ENCODE measurements around the gene SPZ1. TPM values are rescaled to one million over a fixed set of nuclear protein-coding genes. Genes with fewer than 3 reads are reported as not detected.

SPZ1 gene
- total and polyA plus RNA-seq, 10 of the 15 experiments (the other 5 are each of a cell fraction or from before 2014, with no cell fraction given), result not detected

DNA sequence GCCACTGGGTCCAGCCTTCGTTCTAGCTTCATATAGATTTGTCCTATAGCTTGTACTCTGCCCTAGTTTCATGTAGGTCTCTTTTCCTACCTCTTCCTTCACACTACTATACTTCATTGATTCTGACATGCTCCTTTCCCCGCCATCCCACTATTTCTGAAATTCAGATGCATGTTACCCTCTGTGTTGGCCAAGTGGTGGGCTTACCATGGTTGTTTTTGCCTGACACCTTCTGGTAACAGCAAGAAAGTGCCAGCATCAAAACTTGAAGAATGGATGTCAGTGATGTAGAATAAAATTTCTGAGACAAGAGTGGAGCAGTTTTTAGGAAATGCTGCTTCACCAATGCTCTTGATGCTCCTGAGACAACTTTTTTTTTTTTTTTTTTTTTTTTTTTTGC, 44.5 kb upstream of the SPZ1 start (continued):
- TF ChIP-seq, protein P1, sequence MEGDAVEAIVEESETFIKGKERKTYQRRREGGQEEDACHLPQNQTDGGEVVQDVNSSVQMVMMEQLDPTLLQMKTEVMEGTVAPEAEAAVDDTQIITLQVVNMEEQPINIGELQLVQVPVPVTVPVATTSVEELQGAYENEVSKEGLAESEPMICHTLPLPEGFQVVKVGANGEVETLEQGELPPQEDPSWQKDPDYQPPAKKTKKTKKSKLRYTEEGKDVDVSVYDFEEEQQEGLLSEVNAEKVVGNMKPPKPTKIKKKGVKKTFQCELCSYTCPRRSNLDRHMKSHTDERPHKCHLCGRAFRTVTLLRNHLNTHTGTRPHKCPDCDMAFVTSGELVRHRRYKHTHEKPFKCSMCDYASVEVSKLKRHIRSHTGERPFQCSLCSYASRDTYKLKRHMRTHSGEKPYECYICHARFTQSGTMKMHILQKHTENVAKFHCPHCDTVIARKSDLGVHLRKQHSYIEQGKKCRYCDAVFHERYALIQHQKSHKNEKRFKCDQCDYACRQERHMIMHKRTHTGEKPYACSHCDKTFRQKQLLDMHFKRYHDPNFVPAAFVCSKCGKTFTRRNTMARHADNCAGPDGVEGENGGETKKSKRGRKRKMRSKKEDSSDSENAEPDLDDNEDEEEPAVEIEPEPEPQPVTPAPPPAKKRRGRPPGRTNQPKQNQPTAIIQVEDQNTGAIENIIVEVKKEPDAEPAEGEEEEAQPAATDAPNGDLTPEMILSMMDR (IDR thresholded peaks at IDR 0.05 in 2 of 3, conservative IDR thresholded peaks at IDR 0.05 in 1 of 3; ENCODE audit: control insufficient read depth in 2 of 3, extremely low read depth in 1 of 3, insufficient read depth in 1 of 3, low read depth in 3 of 3, low read length in 3 of 3), result peak; percentile 52 to 73 (median 60); a peak in 4 of 6 replicates
- TF ChIP-seq RELA (IDR thresholded peaks at IDR 0.05; ENCODE audit: borderline replicate concordance, partially characterized antibody) (no peak), SPI1 (IDR thresholded peaks at IDR 0.05; ENCODE audit: borderline replicate concordance, insufficient read depth, low read depth, low read length) (no peak), NBN (IDR thresholded peaks at IDR 0.05) (0 out of 2 replicates have a peak, but pooled peaks have one; percentile 44), RAD21 (IDR thresholded peaks at IDR 0.05; ENCODE audit: insufficient read depth, low read depth, low read length) (peak; percentile 92), NR2F1 (conservative IDR thresholded peaks at IDR 0.05) (no peak), SMC3 (IDR thresholded peaks at IDR 0.05; ENCODE audit: borderline replicate concordance, low read length) (peak; percentile 84)
- TF ChIP-seq, protein P2, sequence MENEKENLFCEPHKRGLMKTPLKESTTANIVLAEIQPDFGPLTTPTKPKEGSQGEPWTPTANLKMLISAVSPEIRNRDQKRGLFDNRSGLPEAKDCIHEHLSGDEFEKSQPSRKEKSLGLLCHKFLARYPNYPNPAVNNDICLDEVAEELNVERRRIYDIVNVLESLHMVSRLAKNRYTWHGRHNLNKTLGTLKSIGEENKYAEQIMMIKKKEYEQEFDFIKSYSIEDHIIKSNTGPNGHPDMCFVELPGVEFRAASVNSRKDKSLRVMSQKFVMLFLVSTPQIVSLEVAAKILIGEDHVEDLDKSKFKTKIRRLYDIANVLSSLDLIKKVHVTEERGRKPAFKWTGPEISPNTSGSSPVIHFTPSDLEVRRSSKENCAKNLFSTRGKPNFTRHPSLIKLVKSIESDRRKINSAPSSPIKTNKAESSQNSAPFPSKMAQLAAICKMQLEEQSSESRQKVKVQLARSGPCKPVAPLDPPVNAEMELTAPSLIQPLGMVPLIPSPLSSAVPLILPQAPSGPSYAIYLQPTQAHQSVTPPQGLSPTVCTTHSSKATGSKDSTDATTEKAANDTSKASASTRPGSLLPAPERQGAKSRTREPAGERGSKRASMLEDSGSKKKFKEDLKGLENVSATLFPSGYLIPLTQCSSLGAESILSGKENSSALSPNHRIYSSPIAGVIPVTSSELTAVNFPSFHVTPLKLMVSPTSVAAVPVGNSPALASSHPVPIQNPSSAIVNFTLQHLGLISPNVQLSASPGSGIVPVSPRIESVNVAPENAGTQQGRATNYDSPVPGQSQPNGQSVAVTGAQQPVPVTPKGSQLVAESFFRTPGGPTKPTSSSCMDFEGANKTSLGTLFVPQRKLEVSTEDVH (IDR thresholded peaks at IDR 0.05; ENCODE audit: low read depth, partially characterized antibody), result no peak
- TF ChIP-seq, protein P3, sequence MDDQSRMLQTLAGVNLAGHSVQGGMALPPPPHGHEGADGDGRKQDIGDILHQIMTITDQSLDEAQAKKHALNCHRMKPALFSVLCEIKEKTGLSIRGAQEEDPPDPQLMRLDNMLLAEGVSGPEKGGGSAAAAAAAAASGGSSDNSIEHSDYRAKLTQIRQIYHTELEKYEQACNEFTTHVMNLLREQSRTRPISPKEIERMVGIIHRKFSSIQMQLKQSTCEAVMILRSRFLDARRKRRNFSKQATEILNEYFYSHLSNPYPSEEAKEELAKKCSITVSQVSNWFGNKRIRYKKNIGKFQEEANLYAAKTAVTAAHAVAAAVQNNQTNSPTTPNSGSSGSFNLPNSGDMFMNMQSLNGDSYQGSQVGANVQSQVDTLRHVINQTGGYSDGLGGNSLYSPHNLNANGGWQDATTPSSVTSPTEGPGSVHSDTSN (IDR thresholded peaks at IDR 0.05; ENCODE audit: insufficient replicate concordance, low read depth, low read length), result no peak

All from GM12878 (cell line).